ENCODE results near the gene ARHGAP9.
A peak's percentile ranks its signal among the peaks of the same experiment; 100 is the strongest.

GRCh38 chr12:57522887-57523705 is 43.4 kb upstream of the ARHGAP9 start:
- TF ChIP-seq, protein P1, sequence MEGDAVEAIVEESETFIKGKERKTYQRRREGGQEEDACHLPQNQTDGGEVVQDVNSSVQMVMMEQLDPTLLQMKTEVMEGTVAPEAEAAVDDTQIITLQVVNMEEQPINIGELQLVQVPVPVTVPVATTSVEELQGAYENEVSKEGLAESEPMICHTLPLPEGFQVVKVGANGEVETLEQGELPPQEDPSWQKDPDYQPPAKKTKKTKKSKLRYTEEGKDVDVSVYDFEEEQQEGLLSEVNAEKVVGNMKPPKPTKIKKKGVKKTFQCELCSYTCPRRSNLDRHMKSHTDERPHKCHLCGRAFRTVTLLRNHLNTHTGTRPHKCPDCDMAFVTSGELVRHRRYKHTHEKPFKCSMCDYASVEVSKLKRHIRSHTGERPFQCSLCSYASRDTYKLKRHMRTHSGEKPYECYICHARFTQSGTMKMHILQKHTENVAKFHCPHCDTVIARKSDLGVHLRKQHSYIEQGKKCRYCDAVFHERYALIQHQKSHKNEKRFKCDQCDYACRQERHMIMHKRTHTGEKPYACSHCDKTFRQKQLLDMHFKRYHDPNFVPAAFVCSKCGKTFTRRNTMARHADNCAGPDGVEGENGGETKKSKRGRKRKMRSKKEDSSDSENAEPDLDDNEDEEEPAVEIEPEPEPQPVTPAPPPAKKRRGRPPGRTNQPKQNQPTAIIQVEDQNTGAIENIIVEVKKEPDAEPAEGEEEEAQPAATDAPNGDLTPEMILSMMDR (IDR thresholded peaks at IDR 0.05): no peak
- peak; percentile 17 for TF ChIP-seq POLR2A (IDR thresholded peaks at IDR 0.05)
